CD4-positive, alpha-beta T cell (primary cell): Measurements from ENCODE around the gene HTD2. TPM values are rescaled to one million over a fixed set of nuclear protein-coding genes. Genes with fewer than 3 reads are reported as not detected.

ENCODE experiments used
- ATAC-seq: fragments of 200-7000 bp; cut with Tn5 transposase; one replicate; pipeline ENCODE4 v1.10.0; 2022; ENCODE audit warnings: mild to moderate bottlenecking; ENCODE audit not compliant: poor library complexity
- CTCF ChIA-PET: fragments of 350-600 bp; sonication (Branson Sonifier 250); formaldehyde crosslinking; loops from one replicate; lab custom pipeline; 2021; ENCODE audit warnings: antibody characterized with exemption, inconsistent platforms; lab: Charles Lee
- POLR2A ChIA-PET: fragments of 350-600 bp; sonication (Branson Sonifier 250); formaldehyde crosslinking; loops from one replicate; lab custom pipeline; 2021; ENCODE audit warnings: antibody characterized with exemption, inconsistent platforms; lab: Charles Lee
- DNase-seq, 14 experiments: peaks; one replicate each; pipeline ENCODE4 v3.0.0-alpha.2; 2013 to 2020; ENCODE audit warnings: mixed read lengths in 2 of 14
- H3K27ac ChIP-seq, 2 donors: one replicate each; pipeline versions ENCODE4 v1.5.1 to v1.7.0; 2013; ENCODE audit warnings: low read length in 2 of 2, low read depth in 1 of 2, mild to moderate bottlenecking in 1 of 2
- H3K27me3 ChIP-seq, 2 experiments: 1 replicate in 1 of 2; 2 replicates in 1 of 2; pipeline versions ENCODE4 v1.6.1 to v1.7.0; 2013; ENCODE audit warnings: low read length in 2 of 2, control low read depth in 1 of 2, mild to moderate bottlenecking in 1 of 2, moderate library complexity in 1 of 2; ENCODE audit not compliant: insufficient read depth in 2 of 2, control insufficient read depth in 1 of 2
- H3K36me3 ChIP-seq: one replicate; pipeline ENCODE4 v1.6.1; 2013; ENCODE audit warnings: low read length, control low read depth; ENCODE audit not compliant: insufficient read depth
- H3K4me1 ChIP-seq: one replicate; pipeline ENCODE4 v1.6.1; 2013; ENCODE audit warnings: low read length, control low read depth; ENCODE audit not compliant: insufficient read depth
- H3K4me3 ChIP-seq: one replicate; pipeline ENCODE4 v1.5.1; 2013; ENCODE audit warnings: mild to moderate bottlenecking, low read length, moderate library complexity
- H3K9me3 ChIP-seq, 2 experiments: 1 replicate in 1 of 2; 2 replicates in 1 of 2; pipeline versions ENCODE4 v1.6.1 to v1.7.0; 2013; ENCODE audit warnings: low read length in 2 of 2, mild to moderate bottlenecking in 2 of 2, control low read depth in 1 of 2, moderate library complexity in 1 of 2; ENCODE audit not compliant: control insufficient read depth in 1 of 2, insufficient read depth in 1 of 2
- H3K27ac Mint-ChIP-seq: one replicate; pipeline ENCODE4 v1.8.0; 2020; ENCODE audit warnings: mixed read lengths
- H3K27me3 Mint-ChIP-seq: one replicate; pipeline ENCODE4 v1.8.0; 2021; ENCODE audit warnings: mixed read lengths
- H3K36me3 Mint-ChIP-seq: one replicate; pipeline ENCODE4 v1.8.0; 2021; ENCODE audit warnings: low read depth, mixed read lengths
- H3K4me1 Mint-ChIP-seq: one replicate; pipeline ENCODE4 v1.8.0; 2021; ENCODE audit warnings: low read depth, mixed read lengths
- H3K4me3 Mint-ChIP-seq: one replicate; pipeline ENCODE4 v1.8.0; 2020; ENCODE audit warnings: mild to moderate bottlenecking, mixed read lengths
- H3K9me3 Mint-ChIP-seq: one replicate; pipeline ENCODE4 v1.8.0; 2020; ENCODE audit warnings: mixed read lengths
- CTCF ChIP-seq: fragments of 200-600 bp; IDR thresholded peaks from one replicate; pipeline ENCODE4 v1.8.0; 2022; ENCODE audit warnings: antibody characterized with exemption, mild to moderate bottlenecking
- intact Hi-C, 2 experiments: fragments of 100-400 bp; cut with DNase I in 1 of 2; cut with micrococcal nuclease in 1 of 2; formaldehyde crosslinking; loops; one replicate each; pipeline versions ENCODE4 v1.15.1 to v1.9.0; 2023 to 2025; cut with DNase I, micrococcal nuclease
- total RNA-seq, 174 experiments: library from RNA in 2 of 174; stranded (reverse) in 2 of 174; gene quantifications; one replicate each; pipeline ENCODE4 v1.2.3 and lab custom pipeline; 2021 to 2026

The HTD2 gene
- total RNA-seq, 2 experiments from 2014 or later: 7.2 to 7.3 TPM

- DNase-seq (no peak), ATAC-seq (no peak)
- Histone ChIP-seq H3K27ac (no peak overlapping the region), H3K4me1 (no peaks in the 10 kb centered on the region), H3K4me3 (no peak overlapping the region), H3K36me3 (peaks cover 4% of the 10 kb centered on the region), H3K27me3 (no peaks in the 10 kb centered on the region), H3K9me3 (peaks cover 0 to 12% of the 10 kb centered on the region in 2 experiments)
- Mint-ChIP-seq H3K4me1 (no peaks in the 10 kb centered on the region), H3K27me3 (no peaks in the 10 kb centered on the region), H3K4me3 (no peak overlapping the region), H3K27ac (no peak overlapping the region), H3K36me3 (peaks cover 9% of the 10 kb centered on the region), H3K9me3 (no peaks in the 10 kb centered on the region)
- intact Hi-C loops: no loop called here
- CTCF ChIA-PET: no interaction called here
- no peak for TF ChIP-seq CTCF
- POLR2A ChIA-PET: no interaction called here
Measured at GRCh38 chr3:58291671-58292338, 14.5 kb upstream of the HTD2 start.

DNA sequence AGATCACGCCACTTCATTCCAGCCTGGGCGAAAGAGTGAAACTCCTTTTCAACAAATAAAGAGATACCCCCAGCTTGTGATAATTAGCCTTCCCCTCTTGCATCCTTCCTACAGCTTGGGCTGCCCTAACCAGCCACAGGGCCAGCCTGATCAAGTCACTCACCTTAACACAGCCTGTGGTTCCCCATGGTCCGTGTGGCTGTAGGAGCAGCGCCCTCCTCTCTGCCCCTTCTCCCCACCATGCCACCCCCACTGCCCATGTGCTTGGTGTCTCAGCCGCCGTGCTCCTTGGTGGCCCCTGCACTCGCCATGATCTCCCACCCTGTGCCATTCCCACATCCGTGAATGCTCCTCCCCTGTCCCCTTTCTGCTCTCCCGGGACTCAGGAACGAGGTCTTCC lies 13.5 kb upstream of the HTD2 start:
- no peak for ATAC-seq
- no peak for DNase-seq
- H3K4me3 Mint-ChIP-seq: no peak overlapping the region
- H3K27ac Mint-ChIP-seq: no peak overlapping the region
- no peaks in the 10 kb centered on the region for H3K9me3 Mint-ChIP-seq
- CTCF ChIA-PET: no interaction called here
- intact Hi-C loops: no loop called here
- Histone ChIP-seq H3K27ac (no peak overlapping the region), H3K4me1 (no peaks in the 10 kb centered on the region), H3K27me3 (no peaks in the 10 kb centered on the region), H3K36me3 (peaks cover 4% of the 10 kb centered on the region), H3K4me3 (no peak overlapping the region), H3K9me3 (peaks cover 0 to 12% of the 10 kb centered on the region in 2 experiments)
- no peaks in the 10 kb centered on the region for H3K4me1 Mint-ChIP-seq
- H3K36me3 Mint-ChIP-seq: peaks cover 7% of the 10 kb centered on the region
- H3K27me3 Mint-ChIP-seq: no peaks in the 10 kb centered on the region
- no peak for TF ChIP-seq CTCF
- POLR2A ChIA-PET: no interaction called here

- H3K4me1 ChIP-seq: no peaks in the 10 kb centered on the region
- Mint-ChIP-seq H3K27me3 (peaks cover 4% of the 10 kb centered on the region), H3K4me1 (no peaks in the 10 kb centered on the region), H3K4me3 (no peak overlapping the region), H3K36me3 (peaks cover under 1% of the 10 kb centered on the region), H3K9me3 (no peaks in the 10 kb centered on the region), H3K27ac (no peak overlapping the region)
- TF ChIP-seq CTCF: no peak
- H3K4me3 ChIP-seq: no peak overlapping the region
- intact Hi-C loops: no loop called here
- no peak for DNase-seq
- peaks cover 3% of the 10 kb centered on the region for H3K36me3 ChIP-seq
- ChIA-PET POLR2A (no interaction called here), CTCF (no interaction called here)
- H3K27me3 ChIP-seq: peaks cover 3 to 5% of the 10 kb centered on the region in 2 experiments
- H3K9me3 ChIP-seq: peaks cover 0 to 12% of the 10 kb centered on the region in 2 experiments
- no peak for ATAC-seq
- H3K27ac ChIP-seq: no peak overlapping the region
Measured at GRCh38 chr3:58293516-58293915, 12.8 kb upstream of the HTD2 start.
